Heart left ventricle (tissue), 16 donors: ENCODE measurements around the gene PPIE. TPM values are rescaled to one million over a fixed set of nuclear protein-coding genes. Genes with fewer than 3 reads are reported as not detected.

Experiments
- ATAC-seq, 4 donors: fragments of 200-7000 bp; cut with Tn5 transposase; one replicate each; pipeline ENCODE4 v1.9.1; 2020 to 2022; ENCODE audit warnings: moderate library complexity in 4 of 4, mild to moderate bottlenecking in 3 of 4, moderate number of reproducible peaks in 1 of 4
- DNase-seq, 5 donors: peaks; one replicate each; pipeline ENCODE4 v3.0.0-alpha.2; 2020
- H3K27ac ChIP-seq, 12 donors: fragments of 200-600 bp; sonication (generic) in 4 of 12; one replicate each; pipeline versions ENCODE4 v1.5.0 to v1.8.0; 2016 to 2022; ENCODE audit warnings: mild to moderate bottlenecking in 2 of 12
- H3K27me3 ChIP-seq, 9 donors: fragments of 200-600 bp; sonication (generic) in 2 of 9; one replicate each; pipeline versions ENCODE4 v1.5.1 to v1.8.0; 2016 to 2022; ENCODE audit warnings: mild to moderate bottlenecking in 3 of 9
- H3K36me3 ChIP-seq, 9 donors: fragments of 200-600 bp; sonication (generic) in 2 of 9; one replicate each; pipeline versions ENCODE4 v1.5.0 to v1.8.0; 2018 to 2022; ENCODE audit warnings: mild to moderate bottlenecking in 2 of 9
- H3K4me1 ChIP-seq, 12 donors: fragments of 200-600 bp; sonication (generic) in 4 of 12; one replicate each; pipeline versions ENCODE4 v1.5.0 to v1.8.0; 2016 to 2022; ENCODE audit warnings: mild to moderate bottlenecking in 3 of 12
- H3K4me3 ChIP-seq, 12 donors: fragments of 200-600 bp; sonication (generic) in 4 of 12; one replicate each; pipeline versions ENCODE4 v1.5.0 to v1.8.0; 2017 to 2022; ENCODE audit warnings: mild to moderate bottlenecking in 9 of 12, moderate library complexity in 4 of 12
- H3K9me3 ChIP-seq, 12 donors: fragments of 200-600 bp; sonication (generic) in 4 of 12; one replicate each; pipeline versions ENCODE4 v1.5.0 to v1.8.0; 2016 to 2022; ENCODE audit warnings: mild to moderate bottlenecking in 1 of 12
- POLR2A ChIP-seq, 2 donors: fragments of 450-650 bp; IDR thresholded peaks; one replicate each; pipeline ENCODE4 v1.6.1; 2017; ENCODE audit warnings: antibody characterized with exemption in 2 of 2, mild to moderate bottlenecking in 2 of 2, moderate library complexity in 2 of 2
- WGBS, 4 donors: extraction: QIAGEN DNeasy Blood & Tissue Kit in 2 of 4; methylation state at CpG; one replicate each; pipeline versions ENCODE4 v1.1.5 to v1.1.7; 2013 to 2018; 5-methylcytosine and 5-hydroxymethylcytosine counted together
- intact Hi-C, 10 donors: fragments of 100-400 bp; cut with DNase I; formaldehyde crosslinking; loops; one replicate each; pipeline versions ENCODE4 v1.11.1 to v1.14.2; 2022
- polyA plus RNA-seq, 2 donors: library from polyadenylated mRNA; stranded (reverse); fragments of 200-250 nt; gene quantifications; one replicate each; pipeline ENCODE4 v1.2.3, GENCODE V29; 2013
- total RNA-seq, 9 donors: library from RNA; depleted of rRNA in 2 of 9; stranded (reverse); fragments of >200 nt in 2 of 9; fragmentation: NEBNext Ultra II Directional in 3 of 9; extraction: Animal tissue kit (Norgen Biotek cat#: 25700) in 3 of 9; gene quantifications; one replicate each; pipeline versions ENCODE4 v1.1.0 to v1.2.4, GENCODE V29; 2016 to 2023
- TF ChIP-seq, protein P1 (sequence below), 12 donors: fragments of 200-600 bp; sonication (generic) in 4 of 12; IDR thresholded peaks; one replicate each; pipeline versions ENCODE4 v1.5.0 to v1.8.0; 2018 to 2022; ENCODE audit warnings: antibody characterized with exemption in 12 of 12, mild to moderate bottlenecking in 5 of 12
- donor health status: ischemic (EF 13 %, LVEDD 7.1; RV severe dilation, severe dysfunction).
- donor health status: healthy with polysubstance abuse.
- donor health status: DM: no; HTN: yes; CAD: no.
- donor health status: DM: no; HTN: no; CAD: no.
- donor health status: ischemic (EF 25% LVEDD 6.9; RV normal size, moderate dysfunction).
- donor health status: ischemic (EF 25% LVEDD 5.7; RV mildly dilated, moderate dysfunction).
- donor health status: healthy.
- donor health status: DM: yes; HTN: yes; CAD: no.
- donor health status: ischemic (EF 35%, LVEDD 5.7; RV mildly dilated, moderate dysfunction).
- donor health status: nonischemic (EF 11% LVEDD 7.7; RV severe dilation, severe dysfunction).
- donor health status: DM: yes; HTN: yes; CAD: no.
- donor health status: PGD.
- donor health status: ischemic (EF 29% LVEDD 5.4; RV normal size, mild dysfunction).
- donor health status: nonischemic (EF 23%, LVEDD 6.1; RV moderate dilation, normal function).

PPIE gene
- total and polyA plus RNA-seq, 11 donors: 22.2 to 45.3 (median 28.2) TPM

- Histone ChIP-seq H3K9me3 (no peaks in the 10 kb centered on the region), H3K4me3 (no peak overlapping the region), H3K4me1 (peaks cover 0 to 8% (median 0%) of the 10 kb centered on the region in 12 donors), H3K27ac (no peak overlapping the region), H3K27me3 (no peaks in the 10 kb centered on the region), H3K36me3 (peaks cover 0 to 86% (median 76%) of the 10 kb centered on the region in 9 donors)
- WGBS, 4 donors: 91 to 95% (median 93%) methylated on average over 8 to 9 of the region's 9 CpGs
- intact Hi-C loops: loop anchor here in 1 of 10 donors (5.0 kb wide), 1 partner anchor 661 kb away; no protein-coding TSS in a partner anchor
- no peak for ATAC-seq
- DNase-seq: no peak
- TF ChIP-seq, protein P1, sequence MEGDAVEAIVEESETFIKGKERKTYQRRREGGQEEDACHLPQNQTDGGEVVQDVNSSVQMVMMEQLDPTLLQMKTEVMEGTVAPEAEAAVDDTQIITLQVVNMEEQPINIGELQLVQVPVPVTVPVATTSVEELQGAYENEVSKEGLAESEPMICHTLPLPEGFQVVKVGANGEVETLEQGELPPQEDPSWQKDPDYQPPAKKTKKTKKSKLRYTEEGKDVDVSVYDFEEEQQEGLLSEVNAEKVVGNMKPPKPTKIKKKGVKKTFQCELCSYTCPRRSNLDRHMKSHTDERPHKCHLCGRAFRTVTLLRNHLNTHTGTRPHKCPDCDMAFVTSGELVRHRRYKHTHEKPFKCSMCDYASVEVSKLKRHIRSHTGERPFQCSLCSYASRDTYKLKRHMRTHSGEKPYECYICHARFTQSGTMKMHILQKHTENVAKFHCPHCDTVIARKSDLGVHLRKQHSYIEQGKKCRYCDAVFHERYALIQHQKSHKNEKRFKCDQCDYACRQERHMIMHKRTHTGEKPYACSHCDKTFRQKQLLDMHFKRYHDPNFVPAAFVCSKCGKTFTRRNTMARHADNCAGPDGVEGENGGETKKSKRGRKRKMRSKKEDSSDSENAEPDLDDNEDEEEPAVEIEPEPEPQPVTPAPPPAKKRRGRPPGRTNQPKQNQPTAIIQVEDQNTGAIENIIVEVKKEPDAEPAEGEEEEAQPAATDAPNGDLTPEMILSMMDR (IDR thresholded peaks at IDR 0.05): no peak
- TF ChIP-seq POLR2A (IDR thresholded peaks at IDR 0.05): no peak
Measured at GRCh38 chr1:39755965-39756659, 17.4 kb downstream of the PPIE start.

DNA sequence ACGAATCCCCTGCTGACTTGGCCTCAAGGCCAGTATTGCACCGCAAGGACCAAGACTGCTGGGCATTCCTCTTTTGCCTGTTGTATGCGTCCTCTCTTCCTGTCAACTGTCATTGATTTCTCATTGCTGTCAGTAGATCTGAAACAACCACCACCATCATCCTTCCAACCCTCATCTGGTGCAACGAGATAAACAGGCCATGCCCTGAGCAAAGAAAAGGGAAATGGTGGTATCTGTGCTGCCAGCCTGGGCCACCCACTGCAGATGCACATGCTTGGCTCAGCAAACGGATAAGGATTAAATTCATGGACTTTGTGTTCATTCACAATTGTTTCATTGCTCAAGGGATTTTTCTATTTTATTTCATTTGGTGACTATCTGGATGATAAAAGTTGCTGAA is 18.8 kb downstream of the PPIE start:
- intact Hi-C loops: loop anchor here in 1 of 10 donors (5.0 kb wide), 1 partner anchor 660 kb away; no protein-coding TSS in a partner anchor
- H3K4me1 ChIP-seq: peaks cover 0 to 8% (median 0%) of the 10 kb centered on the region in 12 donors
- no peak overlapping the region for H3K4me3 ChIP-seq
- no peak overlapping the region for H3K27ac ChIP-seq
- H3K27me3 ChIP-seq: no peaks in the 10 kb centered on the region
- WGBS, 4 donors: 83 to 87% (median 84%) methylated on average over 5 of the region's 5 CpGs
- DNase-seq (no peak), ATAC-seq (no peak)
- peaks cover 0 to 72% (median 62%) of the 10 kb centered on the region in 9 donors for H3K36me3 ChIP-seq
- TF ChIP-seq, protein P1 (IDR thresholded peaks at IDR 0.05): no peak
- TF ChIP-seq POLR2A (IDR thresholded peaks at IDR 0.05): no peak
- H3K9me3 ChIP-seq: no peaks in the 10 kb centered on the region

- DNase-seq (no peak), ATAC-seq (no peak)
- TF ChIP-seq, protein P1 (IDR thresholded peaks at IDR 0.05): no peak
- TF ChIP-seq POLR2A (IDR thresholded peaks at IDR 0.05): no peak
- Histone ChIP-seq H3K27me3 (no peaks in the 10 kb centered on the region), H3K4me3 (no peak overlapping the region), H3K9me3 (no peaks in the 10 kb centered on the region), H3K36me3 (peaks cover 0 to 59% (median 49%) of the 10 kb centered on the region in 9 donors), H3K4me1 (peaks cover 0 to 8% (median 0%) of the 10 kb centered on the region in 12 donors), H3K27ac (no peak overlapping the region)
- intact Hi-C loops: loop anchor here in 1 of 10 donors (5.0 kb wide), 1 partner anchor 659 kb away; no protein-coding TSS in a partner anchor
- 92 to 96% (median 96%) methylated on average over 14 to 16 of the region's 16 CpGs for WGBS, 4 donors
Measured at GRCh38 chr1:39758556-39759435, 20.1 kb downstream of the PPIE start.

- DNase-seq (no peak), ATAC-seq (no peak)
- H3K36me3 ChIP-seq: peaks cover 0 to 54% (median 43%) of the 10 kb centered on the region in 9 donors
- intact Hi-C loops: loop anchor here in 1 of 10 donors (5.0 kb wide), 1 partner anchor 658 kb away; no protein-coding TSS in a partner anchor
- no peaks in the 10 kb centered on the region for H3K9me3 ChIP-seq
- H3K27me3 ChIP-seq: no peaks in the 10 kb centered on the region
- no peak for TF ChIP-seq POLR2A (IDR thresholded peaks at IDR 0.05)
- TF ChIP-seq, protein P1 (IDR thresholded peaks at IDR 0.05): no peak
- peaks cover 0 to 8% (median 0%) of the 10 kb centered on the region in 12 donors for H3K4me1 ChIP-seq
- H3K27ac ChIP-seq: no peak overlapping the region
- H3K4me3 ChIP-seq: no peak overlapping the region
Measured at GRCh38 chr1:39759436-39759726, 20.7 kb downstream of the PPIE start.
